Non-pigmented ciliary epithelial cell (primary cell): ENCODE data around the gene IKBIP.
"Not testable (repeated sequence)": the region's sequence is repeated elsewhere in the genome, so short reads cannot be mapped to it uniquely, and the experiment has no call there.

ENCODE experiments used
- DNase-seq: peaks from one replicate; pipeline ENCODE4 v3.0.0-alpha.2; 2010; ENCODE audit warnings: low read depth

The IKBIP gene, protein sequence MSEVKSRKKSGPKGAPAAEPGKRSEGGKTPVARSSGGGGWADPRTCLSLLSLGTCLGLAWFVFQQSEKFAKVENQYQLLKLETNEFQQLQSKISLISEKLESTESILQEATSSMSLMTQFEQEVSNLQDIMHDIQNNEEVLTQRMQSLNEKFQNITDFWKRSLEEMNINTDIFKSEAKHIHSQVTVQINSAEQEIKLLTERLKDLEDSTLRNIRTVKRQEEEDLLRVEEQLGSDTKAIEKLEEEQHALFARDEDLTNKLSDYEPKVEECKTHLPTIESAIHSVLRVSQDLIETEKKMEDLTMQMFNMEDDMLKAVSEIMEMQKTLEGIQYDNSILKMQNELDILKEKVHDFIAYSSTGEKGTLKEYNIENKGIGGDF

DNA sequence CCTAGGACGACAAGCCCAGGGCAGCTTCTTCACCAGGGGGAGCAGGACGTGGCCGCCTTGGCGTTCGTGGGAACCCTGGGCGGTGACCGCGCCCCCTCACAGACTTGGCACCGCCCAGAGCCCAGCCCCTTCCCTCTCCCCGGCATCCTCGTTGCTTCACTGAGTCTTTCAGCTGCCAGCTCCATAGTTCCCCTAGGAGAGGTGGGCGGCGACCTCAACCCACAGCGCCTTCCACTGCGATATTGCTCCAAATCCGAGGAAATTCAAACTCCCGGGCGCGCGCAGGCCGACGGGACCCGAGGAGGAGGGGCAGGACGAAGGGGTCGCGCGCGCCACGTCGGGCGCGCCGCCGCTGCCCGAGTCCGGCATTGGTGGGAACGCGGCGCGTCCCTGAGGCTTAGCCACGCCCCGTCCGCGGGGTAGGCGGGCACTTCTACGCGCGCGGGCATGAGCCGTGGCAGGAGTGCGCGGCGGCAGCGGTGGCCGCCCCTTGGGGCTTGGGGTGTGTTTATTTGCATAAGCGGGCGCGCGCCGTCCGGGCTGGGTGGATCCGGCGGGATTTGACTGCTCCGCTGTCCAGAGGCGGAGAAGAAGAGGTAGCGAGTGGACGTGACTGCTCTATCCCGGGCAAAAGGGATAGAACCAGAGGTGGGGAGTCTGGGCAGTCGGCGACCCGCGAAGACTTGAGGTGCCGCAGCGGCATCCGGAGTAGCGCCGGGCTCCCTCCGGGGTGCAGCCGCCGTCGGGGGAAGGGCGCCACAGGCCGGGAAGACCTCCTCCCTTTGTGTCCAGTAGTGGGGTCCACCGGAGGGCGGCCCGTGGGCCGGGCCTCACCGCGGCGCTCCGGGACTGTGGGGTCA is at the start of gene IKBIP, which contains the start of gene APAF1:
Gene IKBIP (minus strand): TSS at position 77 of the 860 bp plus-strand sequence. CDS start 87 bp downstream, outside the sequence.
Gene APAF1 (plus strand): TSS at position 579 of the 860 bp plus-strand sequence. CDS start 3,070 bp downstream, outside the sequence.
- peak; percentile 74 for DNase-seq

DNA sequence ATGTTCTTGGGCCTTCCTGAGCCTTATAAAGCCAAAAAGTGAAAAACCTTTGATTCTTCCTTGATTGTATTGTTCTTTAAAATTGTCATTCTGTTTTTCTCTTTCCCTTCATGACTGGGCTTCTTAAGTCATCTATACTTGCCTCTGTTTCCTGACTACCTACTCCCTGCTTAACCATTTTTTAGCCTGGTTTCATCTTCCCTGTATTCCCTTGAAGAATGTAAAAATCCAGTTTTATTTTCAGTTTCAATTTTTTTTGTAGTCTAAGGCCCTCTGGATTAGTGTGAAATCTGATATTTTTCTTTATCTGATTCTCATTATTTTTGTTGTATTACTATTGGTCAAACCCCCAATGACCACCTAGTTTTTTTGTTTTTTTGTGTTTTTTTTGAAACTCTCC is 46.8 kb upstream of the IKBIP start:
- DNase-seq, result no peak

DNA sequence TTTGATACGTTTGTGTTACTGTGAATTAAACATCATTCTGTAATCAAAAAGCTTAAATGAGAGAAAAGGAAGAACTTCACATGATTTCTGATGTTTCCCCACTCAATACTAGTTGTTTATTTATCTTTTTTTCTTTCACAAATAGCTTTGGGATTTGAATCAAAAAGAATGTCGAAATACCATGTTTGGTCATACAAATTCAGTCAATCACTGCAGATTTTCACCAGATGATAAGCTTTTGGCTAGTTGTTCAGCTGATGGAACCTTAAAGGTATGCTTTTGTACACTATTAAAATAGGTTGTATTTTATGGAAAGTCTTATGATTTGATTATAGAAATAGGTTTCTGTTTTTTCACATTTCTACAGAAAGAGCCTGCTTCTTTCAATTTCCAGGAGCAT is 42.0 kb upstream of the IKBIP start:
- DNase-seq, result no peak

DNA sequence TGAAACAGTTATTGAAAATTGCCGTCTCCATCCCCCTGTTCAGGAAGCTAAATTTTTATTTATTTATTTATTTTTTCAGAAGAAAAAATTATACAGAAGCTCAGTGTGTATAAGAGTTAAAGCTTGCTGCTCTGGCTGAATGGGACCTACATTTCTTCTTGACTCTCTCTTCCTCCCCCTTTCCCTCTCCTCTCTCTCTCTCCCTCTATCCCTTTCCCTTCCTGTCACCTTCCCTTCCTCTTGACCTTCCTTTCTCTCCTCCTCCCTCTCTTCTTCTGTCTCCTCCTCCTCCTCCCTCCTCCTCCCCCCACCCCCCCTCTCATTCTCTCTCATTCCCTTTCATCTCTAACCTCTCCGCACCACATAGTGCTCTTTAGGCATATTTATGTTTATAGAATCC is 39.6 kb upstream of the IKBIP start:
- DNase-seq, result no peak

DNA sequence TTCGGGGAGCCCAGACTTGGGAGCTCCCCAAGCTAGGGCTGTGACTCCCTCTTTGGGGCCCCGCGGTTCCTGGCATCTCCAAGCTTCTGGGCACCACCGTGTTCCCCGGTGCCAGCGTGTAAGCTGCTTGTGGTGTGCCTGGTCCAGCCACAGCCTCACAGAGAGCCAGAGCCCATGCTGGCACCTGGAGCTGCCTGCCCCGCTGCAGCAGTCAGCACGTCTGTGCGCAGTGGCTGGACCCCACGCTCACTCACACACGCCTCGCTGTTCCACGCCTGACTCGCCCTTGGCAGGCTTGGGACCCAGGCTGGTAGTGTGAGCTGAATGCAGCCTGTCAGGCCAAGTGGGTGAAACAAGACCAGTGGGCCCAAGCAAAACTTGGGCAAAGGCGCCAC is 35.0 kb upstream of the IKBIP start:
- no peak for DNase-seq

DNA sequence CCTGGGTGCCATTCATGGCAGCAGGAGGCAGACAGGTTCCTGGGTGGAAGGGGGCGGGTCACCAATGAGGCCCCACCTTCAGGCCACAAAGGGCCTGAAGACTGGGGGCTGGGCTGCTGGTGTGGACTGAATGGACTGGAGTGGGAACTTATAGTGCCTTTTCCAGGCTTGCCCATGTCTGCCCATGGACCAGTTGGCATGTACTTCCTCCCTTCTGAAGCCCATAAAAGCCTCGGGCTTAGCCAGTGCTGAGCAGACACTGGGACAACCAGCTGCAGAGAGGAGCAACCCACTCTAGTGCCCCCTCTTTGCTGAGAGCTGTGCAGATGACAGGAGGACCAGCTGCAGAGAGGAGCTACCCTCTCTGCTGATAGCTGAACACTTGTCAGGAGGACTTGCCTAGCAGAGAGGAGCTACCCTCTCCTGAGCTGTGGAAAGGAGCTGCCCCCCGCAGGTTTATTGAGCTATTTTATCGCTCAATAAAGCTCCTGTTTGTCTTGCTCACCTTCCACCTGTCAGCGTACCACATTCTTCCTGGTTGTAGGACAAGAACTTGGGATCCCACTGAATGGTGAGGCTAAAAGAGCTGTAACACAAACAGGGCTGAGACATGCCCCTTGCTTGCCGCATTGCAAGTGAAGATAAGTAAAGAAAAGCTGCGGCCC is 34.5 kb upstream of the IKBIP start:
- no peak for DNase-seq

DNA sequence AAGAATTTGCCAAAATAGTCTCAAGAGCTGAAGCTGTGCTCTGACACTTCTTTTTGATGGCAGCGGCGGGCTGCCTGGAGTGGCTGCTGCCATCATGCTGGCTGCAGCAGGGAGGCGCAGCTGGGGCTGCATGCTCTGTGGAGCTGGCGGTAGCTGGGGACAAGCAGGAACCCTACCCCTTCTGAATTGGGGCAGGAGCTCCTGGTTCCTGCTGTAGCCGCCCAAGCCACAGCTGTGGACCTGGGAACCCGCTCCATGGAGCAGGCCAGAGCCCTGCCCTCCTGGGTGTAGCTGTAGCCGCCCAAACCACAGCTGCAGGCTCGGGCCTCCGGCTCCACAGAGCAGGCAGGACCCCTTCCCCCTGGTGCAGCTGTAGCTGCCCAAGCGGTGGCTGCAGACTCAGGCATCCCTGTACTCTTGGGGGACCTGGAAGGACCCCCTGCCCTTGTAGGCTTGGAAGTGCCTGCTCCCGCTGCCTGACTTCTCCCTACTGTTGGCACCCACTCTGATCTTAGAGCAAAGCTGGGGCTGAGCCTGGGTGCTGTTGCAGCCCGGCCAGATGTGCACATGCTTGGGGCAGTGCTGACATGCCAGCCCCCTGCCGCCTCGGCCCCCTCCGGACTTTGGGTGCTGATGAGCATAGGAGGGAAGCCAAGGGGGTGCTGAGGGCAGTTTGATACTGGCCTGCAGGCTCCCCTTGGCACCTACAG is 33.8 kb upstream of the IKBIP start:
- DNase-seq, result no peak

DNA sequence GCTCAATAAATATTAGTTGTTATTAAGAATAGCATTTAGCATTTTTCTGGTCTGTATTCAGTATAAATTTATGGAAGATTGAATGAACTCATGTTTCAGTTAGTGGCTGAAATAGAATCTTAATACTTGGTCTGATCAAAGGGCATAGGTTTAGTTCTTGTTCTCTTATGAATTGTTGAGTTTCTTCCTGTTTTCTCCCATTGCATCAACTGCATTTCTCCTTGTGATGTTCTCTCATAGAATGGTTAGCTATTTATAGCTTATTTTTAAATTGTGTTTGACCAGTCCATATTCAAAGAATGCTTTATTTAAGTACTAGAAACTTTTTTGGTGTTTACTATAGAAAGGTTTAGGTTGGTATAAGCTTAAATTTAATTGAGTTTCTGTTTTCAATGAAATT is 30.3 kb upstream of the IKBIP start:
- DNase-seq, result no peak

DNA sequence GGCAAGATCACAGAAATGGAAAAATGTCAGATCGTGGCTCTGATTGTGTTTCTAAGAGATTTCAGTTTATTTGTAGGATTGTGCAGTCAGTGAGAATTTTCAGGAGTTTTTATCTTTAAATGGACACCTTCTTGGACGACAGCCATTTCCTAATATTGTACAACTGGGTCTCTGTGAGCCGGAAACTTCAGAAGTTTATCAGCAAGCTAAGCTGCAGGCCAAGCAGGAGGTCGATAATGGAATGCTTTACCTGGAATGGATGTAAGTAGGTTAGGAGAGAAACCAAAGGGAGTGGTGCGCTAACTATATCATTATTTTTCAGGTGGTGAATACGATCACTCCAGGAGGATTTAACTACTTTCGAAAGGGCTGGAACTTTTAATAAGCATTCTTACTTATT is 26.9 kb upstream of the IKBIP start:
- no peak for DNase-seq

DNA sequence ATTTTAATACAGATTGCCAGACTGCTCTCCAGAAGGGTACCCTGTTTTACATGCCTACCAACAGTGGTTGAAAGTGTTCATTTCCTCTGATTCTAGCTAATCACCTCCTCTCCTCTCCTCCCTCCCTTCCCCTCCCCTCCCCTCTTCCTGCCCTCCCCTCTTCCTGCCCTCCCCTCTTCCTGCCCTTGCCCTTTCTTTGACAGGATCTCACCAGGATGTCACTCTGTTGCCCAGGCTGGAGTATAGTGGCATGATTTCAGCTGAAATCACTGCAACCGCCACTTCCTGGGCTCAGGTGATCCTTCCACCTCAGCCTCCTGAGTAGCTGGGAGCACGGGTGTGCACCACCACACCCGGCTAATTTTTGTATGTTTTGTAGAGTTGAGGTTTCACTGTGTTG is 25.2 kb upstream of the IKBIP start:
- DNase-seq, result no peak

DNA sequence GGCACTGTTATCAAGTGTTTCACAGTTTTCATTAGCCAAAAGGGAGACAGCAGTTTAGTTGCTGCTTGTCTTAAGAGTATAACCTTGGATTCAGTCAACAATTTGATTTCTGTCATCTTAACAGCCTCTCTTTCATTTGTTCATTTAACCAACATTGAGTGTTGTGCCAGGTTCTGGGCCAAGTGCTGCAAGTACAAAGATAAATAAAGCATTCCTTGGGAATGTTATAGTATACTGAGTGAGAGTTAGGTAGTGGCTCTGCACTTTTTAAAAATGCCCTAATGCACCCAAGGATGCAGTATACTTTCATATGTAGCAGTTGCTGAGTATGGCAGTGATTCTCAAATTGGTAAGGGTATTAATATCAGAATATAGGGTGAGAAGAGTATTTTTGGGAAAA is 15.9 kb upstream of the IKBIP start:
- no peak for DNase-seq

DNA sequence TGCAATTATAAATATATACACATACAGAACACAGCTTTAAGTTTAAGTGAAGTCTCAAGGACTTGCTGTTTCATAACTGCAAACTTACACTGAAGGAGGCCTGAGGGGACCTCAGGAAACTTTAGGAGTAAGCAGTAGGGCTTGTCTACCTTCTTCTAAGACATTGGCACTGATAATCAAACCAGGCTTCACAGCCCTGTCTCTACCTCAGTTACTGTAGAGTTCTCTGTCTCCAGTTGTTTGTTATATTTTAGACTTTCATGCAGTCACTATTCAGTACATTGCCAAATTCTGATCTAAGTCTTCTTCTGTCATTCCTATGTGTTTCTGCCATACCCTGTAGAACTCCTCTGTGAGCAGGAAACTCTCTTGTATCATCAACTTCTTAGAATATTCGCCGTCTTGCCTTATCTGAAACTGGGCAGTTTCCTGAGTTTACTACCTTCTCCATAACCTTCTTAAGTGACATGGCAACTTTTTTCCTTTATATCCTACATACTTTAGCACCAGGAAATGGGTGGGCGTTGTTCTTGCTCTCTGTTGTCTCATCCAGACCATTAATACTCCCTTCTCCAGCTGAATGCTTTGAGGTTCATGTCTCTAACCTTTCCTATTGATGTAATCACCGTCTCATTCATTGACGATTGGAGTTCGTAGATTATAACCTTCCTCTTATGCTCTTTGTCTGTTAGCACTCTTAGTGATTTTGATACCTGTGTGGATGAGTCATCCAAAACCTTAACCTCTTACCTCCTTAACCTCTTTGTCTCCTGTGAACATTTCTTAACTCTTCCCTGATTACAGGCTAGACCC is 11.9 kb upstream of the IKBIP start:
- no peak for DNase-seq

DNA sequence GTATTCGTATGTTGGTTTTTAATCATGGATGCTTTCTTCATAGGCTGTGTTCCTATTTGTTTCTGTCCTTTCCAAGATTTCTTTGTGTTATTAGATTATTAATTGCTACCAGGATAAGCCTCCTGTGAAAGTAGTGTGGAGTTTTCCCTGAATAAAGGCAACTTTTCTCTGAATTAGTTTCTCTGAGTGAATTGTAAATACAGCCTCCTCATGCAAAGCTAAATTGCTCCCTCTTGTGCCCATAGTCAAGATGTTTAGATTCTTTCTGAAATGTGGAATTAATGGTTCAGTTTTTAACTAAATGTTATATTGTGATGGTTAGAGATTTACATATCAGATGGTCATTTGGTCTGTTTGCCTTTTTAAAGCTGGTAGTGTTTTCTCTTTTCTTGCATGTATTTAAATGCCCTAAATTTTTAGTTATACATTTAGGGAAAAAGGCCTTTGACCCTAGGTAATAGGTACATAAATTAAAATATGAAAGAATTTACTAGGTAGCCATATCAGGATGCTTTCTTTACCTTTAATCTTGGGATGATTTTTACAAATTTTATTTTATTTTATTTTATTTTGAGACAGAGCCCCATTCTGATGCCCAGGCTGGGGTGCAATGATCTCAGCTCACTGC is 9.4 kb upstream of the IKBIP start:
- no peak for DNase-seq

DNA sequence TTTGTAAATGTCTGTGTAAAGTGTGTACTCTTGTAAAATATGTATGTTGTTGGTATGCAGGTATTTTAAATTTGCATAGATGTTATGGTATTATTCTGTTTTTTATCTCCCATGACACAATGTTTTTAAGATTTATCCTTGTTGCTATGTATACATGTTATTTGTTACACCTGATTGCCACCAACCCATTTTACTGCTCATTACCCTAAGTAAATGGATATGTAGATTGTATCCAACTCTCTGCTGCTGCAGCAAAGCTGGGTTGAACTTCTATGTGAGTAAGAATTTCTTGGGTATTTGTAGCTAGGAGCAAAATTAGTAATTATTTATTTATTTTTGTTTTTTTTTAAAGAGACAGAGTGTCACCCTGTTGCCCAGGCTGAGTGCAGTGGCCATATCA is 6.7 kb upstream of the IKBIP start:
- no peak for DNase-seq

DNA sequence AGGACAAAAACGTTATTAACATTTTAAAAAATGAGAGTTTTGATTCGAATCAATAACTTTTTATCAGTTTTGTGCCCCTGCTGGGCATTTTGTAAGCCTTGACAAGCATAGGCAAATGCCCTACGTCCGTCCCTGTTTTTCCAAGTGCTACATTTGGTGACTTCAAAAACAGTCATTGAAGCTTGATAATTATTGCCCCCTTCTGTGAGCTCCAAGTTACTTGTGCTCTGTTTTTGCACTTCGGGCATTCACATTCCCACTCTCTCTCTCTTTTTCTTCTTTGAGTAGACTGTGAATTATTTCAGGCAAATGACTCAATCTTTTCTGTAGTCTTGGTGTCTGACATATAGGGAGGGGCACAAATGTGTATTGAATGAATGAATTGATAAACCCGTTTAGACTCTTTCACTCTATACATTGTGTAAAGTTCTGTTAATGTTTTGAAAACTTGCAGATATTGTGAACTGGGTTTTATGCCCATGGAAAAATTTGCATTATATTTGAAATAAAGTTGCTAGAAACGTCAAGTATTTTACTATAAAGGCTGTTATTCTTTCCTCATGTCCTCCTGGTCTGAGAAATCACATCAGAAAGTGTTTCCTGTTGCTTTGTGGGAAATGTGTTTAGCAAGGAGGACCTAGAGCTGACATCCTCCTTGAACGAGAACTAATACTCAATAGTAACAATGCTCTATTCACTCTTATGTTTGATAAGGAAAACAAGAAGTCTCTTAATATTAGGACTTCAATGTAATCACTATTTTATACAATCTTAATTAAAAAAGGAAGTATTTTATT is 1.9 kb upstream of the IKBIP start:
- DNase-seq, result no peak

DNA sequence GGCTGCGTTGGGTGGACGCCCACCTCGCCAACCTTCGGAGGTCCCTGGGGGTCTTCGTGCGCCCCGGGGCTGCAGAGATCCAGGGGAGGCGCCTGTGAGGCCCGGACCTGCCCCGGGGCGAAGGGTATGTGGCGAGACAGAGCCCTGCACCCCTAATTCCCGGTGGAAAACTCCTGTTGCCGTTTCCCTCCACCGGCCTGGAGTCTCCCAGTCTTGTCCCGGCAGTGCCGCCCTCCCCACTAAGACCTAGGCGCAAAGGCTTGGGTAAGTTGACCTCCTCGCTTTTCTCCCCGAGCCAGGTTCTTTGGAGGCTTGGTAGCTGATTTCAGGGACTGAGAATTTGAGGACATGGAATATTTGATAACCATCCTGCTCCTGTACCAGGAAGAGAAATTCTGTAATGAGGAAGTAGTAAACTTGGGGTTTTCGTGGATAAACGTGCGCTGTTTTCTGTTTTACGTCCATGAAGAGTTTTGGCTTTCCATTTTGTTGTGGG is 1.0 kb upstream of the IKBIP start:
- no peak for DNase-seq

DNA sequence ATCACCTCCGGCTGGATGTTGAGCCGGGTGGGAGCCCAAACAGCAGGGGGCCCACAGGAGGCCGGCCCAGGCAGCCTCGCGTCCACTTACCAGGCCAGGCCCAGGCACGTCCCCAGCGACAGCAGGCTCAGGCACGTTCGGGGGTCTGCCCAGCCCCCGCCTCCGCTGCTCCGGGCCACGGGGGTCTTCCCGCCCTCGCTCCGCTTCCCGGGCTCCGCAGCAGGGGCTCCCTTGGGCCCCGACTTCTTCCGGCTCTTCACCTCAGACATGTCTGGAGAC is 216 bp downstream of the IKBIP start:
- DNase-seq, result no peak

DNA sequence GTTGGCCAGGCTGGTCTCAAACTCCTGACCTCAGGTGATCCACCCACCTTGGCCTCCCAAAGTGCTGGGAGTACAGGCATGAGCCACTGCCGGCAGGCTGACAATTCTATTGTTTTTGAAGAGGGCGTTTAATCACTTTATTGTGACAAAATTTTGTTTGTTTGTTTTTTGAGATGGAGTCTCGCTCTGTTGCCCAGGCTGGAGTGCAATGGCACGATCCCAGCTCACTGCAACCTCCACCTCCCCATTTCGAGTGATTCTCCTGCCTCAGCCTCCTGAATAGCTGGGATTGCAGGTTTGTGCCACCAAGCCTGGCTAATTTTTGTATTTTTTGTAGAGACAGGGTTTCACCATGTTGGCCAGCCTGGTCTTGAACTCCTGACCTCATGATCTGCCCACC is 1.8 kb downstream of the IKBIP start:
- DNase-seq, result not testable (repeated sequence)

DNA sequence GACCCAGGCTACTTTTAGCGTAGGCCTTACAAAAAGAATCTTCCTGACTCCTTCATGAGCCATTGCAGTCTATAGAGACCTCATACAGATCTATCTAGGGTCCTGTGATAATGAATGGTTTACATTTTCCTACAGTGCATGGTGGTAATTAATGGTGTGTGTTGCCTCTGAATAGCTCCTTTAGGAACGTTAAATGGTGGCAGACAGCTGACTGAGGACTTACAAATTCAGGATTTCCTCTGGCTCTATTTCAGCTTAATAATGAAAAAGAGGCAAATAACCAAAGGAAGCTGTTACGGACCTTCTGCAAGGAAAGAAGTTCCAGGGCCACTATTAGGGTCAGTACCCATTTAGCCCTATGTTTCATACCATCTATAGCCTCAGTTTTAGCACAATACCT is 5.1 kb downstream of the IKBIP start:
- no peak for DNase-seq

DNA sequence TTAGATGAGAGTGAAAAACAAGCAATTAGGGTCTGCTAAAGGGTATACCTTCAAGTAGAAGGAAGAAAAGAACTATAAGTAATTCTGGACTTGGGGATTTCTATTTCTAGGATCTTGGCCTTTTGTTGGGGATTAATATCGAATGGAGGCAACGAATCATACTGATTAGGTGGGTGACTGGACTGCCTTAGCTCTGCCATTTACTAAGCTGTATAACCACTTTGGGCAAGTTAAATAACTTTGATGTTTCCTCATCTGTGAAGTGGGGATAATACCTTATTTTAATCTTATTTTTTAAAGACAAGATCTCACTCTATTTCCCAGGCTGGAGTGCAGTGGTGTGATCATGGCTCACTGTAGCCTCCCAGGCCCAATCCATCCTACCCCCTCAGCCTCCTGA is 6.6 kb downstream of the IKBIP start:
- DNase-seq, result no peak
